Spleen (tissue), 7 donors: ENCODE results near the gene PSRC1.

Source experiments
- CTCF ChIP-seq, 11 experiments: fragments of 200-600 bp in 7 of 11; fragments of 450-650 bp in 4 of 11; sonication (generic) in 4 of 11; IDR thresholded peaks in 8 of 11; conservative IDR thresholded peaks in 3 of 11; 1 replicate in 7 of 11; 2 replicates in 4 of 11; pipeline versions ENCODE4 v1.4.0 to v1.8.0; 2016 to 2021; ENCODE audit warnings: antibody characterized with exemption in 11 of 11, inconsistent platforms in 4 of 11, mild to moderate bottlenecking in 1 of 11
- POLR2AphosphoS5 ChIP-seq, 3 donors: sonication (generic); formaldehyde crosslinking; IDR thresholded peaks; one replicate each; pipeline ENCODE4 v1.5.1; 2017; ENCODE audit warnings: antibody characterized with exemption in 3 of 3
- donor health status: DM: no; HTN: no; CAD: no; lungs with moderate emphysema.
- donor health status: DM: no; HTN: no; CAD: no.
- donor health status: DM: no; HTN: no; CAD: no.

GRCh38 chr1:109271458-109271857 is 11.5 kb downstream of the PSRC1 start:
- TF ChIP-seq CTCF (IDR thresholded peaks at IDR 0.05 in 8 of 11, conservative IDR thresholded peaks at IDR 0.05 in 3 of 11) (no peak), POLR2AphosphoS5 (IDR thresholded peaks at IDR 0.05) (no peak)
